ENCODE data around the gene DBNL. TPM values are rescaled to one million over a fixed set of nuclear protein-coding genes. Genes with fewer than 3 reads are reported as not detected.

The DBNL gene
- total RNA-seq, 1 donor from 2014 or later: 33.1 TPM

DNA sequence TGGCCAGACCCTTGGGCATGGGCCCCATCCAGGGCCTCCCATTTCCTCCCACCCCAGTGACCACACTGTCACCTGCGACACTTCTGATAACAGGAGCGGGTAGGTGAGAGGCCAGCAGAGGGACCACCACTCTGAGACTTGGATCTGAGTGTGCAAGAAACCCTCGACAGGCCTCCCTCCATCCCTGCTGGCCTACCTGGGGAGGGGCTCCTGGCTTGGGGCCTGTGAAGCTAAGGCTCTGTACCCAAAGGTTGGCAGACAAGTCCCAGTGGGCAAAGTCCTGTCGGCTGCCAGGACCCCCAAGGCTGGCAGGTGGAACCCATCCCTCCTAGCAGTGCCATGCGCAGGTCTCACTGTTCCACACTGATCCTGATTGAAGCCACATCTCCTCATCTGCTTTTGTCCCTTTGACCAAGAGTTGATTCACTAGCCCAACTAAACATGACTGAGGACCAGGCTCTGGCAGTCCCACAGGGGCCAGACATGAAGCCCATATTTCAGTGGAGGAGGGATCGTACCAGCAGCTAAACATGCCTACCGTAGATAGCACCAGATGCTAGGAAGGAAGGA is 22.1 kb downstream of the DBNL start:
- no peaks in the 10 kb centered on the region for H3K9me3 ChIP-seq (replicated peaks)
- H3K27ac ChIP-seq (replicated peaks): peak overlapping the region; percentile 89
- peaks cover 75% of the 10 kb centered on the region for H3K4me1 ChIP-seq
- peaks cover 5% of the 10 kb centered on the region for H3K36me3 ChIP-seq
- no peak for DNase-seq
- no peak overlapping the region for H3K4me3 ChIP-seq
- no peaks in the 10 kb centered on the region for H3K27me3 ChIP-seq (ENCODE audit: low read depth)
- intact Hi-C loops (cut with micrococcal nuclease): no loop called here
- TF ChIP-seq, protein P1, sequence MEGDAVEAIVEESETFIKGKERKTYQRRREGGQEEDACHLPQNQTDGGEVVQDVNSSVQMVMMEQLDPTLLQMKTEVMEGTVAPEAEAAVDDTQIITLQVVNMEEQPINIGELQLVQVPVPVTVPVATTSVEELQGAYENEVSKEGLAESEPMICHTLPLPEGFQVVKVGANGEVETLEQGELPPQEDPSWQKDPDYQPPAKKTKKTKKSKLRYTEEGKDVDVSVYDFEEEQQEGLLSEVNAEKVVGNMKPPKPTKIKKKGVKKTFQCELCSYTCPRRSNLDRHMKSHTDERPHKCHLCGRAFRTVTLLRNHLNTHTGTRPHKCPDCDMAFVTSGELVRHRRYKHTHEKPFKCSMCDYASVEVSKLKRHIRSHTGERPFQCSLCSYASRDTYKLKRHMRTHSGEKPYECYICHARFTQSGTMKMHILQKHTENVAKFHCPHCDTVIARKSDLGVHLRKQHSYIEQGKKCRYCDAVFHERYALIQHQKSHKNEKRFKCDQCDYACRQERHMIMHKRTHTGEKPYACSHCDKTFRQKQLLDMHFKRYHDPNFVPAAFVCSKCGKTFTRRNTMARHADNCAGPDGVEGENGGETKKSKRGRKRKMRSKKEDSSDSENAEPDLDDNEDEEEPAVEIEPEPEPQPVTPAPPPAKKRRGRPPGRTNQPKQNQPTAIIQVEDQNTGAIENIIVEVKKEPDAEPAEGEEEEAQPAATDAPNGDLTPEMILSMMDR (IDR thresholded peaks at IDR 0.05; ENCODE audit: borderline replicate concordance): no peak

DNA sequence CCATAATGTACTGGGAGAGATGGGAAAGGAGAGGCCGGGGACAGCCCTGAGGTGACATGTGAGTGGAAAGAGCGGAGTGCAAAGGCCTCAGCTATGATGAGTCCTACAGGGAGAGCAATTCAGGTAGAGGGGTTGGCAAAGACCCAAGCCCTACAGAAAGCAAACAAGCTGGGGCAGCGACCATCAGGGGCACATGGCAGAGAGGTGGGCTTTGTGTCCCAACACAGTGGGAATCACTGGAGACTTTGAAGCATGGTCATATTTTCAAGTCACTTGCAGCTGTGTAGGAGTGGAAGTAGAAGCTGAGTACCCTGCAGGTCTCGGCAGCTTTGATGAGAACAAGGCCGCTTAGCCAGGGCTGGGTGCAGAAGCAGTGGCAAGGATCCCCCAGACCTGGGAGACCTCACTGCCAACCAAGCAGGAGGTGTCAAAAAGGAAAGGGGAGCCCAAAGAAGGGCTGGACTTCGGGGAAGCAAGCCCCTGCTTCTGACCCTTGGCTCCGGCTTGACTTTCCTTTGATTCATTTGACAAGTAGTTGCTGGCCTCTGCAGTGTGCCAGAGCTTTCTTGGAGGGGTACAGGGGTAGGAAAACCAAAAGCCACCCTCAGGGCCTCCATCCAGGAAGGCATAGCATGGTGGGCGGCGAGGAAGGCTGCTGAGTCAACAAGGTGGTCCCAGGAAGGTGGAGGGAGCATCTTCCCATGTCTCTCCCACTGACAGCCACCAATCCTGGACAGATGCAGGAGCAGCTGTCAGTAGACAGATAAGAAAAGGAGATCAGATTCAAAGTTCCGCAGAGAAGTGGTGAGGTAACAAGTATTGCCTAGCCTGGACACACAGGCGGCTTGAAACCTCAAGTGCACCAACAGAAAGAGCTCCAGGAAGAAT is 22.8 kb downstream of the DBNL start:
- H3K4me1 ChIP-seq: peaks cover 75% of the 10 kb centered on the region
- no peak overlapping the region for H3K4me3 ChIP-seq
- H3K9me3 ChIP-seq (replicated peaks): no peaks in the 10 kb centered on the region
- TF ChIP-seq, protein P1 (IDR thresholded peaks at IDR 0.05; ENCODE audit: borderline replicate concordance): no peak
- H3K27ac ChIP-seq (replicated peaks): peak overlapping the region; percentile 5
- no peaks in the 10 kb centered on the region for H3K27me3 ChIP-seq (ENCODE audit: low read depth)
- DNase-seq: no peak
- intact Hi-C loops (cut with micrococcal nuclease): no loop called here
- H3K36me3 ChIP-seq: no peaks in the 10 kb centered on the region

DNA sequence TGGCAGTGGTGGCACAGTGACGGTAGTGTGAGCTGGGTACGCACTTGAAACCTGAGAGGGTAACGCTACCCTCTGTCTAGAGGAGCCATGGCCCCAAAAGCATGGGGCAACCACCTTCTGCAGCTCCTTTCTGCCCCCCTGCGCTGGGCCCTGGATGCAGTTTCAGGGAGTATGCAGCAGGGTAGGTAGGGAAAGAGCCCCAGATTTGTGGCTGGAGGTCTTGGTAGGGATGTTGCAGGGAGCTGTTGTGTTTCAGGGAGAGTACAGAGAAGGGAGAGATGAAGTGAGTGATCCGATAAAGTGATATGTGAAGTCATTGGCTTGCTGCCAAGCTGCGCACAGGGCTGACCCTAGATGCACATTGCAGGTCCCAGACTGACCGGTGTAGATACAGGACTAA is 23.6 kb downstream of the DBNL start:
- Histone ChIP-seq H3K27ac (replicated peaks) (no peak overlapping the region), H3K9me3 (replicated peaks) (no peaks in the 10 kb centered on the region), H3K4me1 (peaks cover 75% of the 10 kb centered on the region), H3K27me3 (ENCODE audit: low read depth) (no peaks in the 10 kb centered on the region), H3K36me3 (peaks cover under 1% of the 10 kb centered on the region), H3K4me3 (no peak overlapping the region)
- no peak for DNase-seq
- intact Hi-C loops (cut with micrococcal nuclease): no loop called here
- TF ChIP-seq, protein P1 (IDR thresholded peaks at IDR 0.05; ENCODE audit: borderline replicate concordance): no peak

DNA sequence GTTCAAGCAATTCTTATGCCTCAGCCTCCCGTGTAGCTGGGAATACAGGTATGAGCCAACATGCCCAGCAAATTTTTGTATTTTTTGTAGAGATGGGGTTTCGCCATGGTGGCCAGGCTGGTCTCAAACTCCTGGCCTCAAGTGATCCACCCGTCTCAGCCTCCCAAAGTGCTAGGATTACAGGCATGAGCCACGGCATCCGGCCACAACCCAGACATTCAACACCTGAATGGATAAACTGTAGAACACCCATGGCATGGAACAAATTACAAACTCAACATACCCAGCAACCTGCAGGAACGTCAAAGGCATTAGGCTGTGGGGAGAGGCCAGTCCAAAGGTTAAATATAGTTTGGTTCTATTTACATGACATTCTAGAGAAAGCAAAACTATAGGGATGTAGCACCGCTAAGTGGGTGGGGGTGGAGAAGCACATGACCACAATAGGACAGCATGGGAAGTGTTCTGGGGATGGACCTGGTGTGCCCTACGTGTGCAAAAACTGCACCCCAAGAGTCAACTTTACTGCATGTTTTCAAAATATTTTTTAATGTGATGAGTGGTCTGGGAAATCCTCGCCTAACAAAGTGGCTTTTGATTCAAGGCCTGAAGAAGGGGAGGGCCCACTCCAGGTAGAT is 27.3 kb downstream of the DBNL start:
- Histone ChIP-seq H3K4me3 (no peak overlapping the region), H3K36me3 (peaks cover 33% of the 10 kb centered on the region), H3K4me1 (peaks cover 71% of the 10 kb centered on the region), H3K27ac (replicated peaks) (peak overlapping the region; percentile 93), H3K9me3 (replicated peaks) (no peaks in the 10 kb centered on the region), H3K27me3 (ENCODE audit: low read depth) (no peaks in the 10 kb centered on the region)
- intact Hi-C loops (cut with micrococcal nuclease): loop anchor here (5.0 kb wide), 1 partner anchor 125 kb away; no protein-coding TSS in a partner anchor
- TF ChIP-seq, protein P1 (IDR thresholded peaks at IDR 0.05; ENCODE audit: borderline replicate concordance): no peak
- DNase-seq: peak; percentile 7

DNA sequence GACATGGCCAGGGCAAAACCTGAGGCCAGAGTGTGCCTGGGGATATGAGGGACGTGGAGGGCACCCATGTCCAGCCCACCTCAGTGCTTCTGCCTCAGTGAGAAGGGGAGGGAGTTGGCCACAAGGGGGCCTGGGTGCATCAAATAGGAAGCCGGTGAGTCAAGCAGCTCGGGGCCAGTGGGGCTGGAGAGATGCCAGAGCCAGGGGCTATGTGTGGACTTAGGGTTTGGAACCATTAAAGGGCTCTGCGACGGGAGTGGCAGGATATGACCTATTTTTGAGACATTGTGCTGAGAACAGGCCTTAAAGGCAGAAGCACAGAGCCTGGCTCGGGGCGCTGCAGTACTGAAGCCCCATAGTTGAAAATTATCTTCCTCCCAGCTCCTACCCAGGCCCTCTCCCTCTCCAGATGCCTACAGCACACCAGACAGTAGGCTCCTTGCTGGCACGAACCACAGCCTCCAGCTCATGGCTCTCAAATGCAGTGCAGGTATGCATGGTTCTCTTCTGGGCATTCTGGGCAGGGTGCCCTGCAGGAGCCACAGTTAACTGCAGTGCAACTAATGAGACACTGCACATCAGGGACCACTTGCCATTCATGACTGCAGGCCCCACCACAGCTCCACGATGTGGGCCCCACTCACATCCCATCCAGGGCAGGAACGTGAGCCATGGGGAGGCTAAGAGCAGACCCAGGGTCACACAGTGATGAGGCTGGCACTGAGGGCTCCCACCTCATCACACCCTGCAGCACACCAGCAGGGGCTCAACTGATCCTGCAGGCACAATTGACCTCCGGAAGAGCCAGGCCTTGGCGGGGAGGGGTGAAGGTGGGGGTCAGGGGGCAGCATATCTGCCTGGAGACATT is 28.1 kb downstream of the DBNL start:
- DNase-seq: peak; percentile 82
- intact Hi-C loops (cut with micrococcal nuclease): loop anchor here (5.0 kb wide), 1 partner anchor 125 kb away; no protein-coding TSS in a partner anchor
- Histone ChIP-seq H3K27ac (replicated peaks) (peak overlapping the region; percentile 93), H3K27me3 (ENCODE audit: low read depth) (no peaks in the 10 kb centered on the region), H3K4me1 (peaks cover 73% of the 10 kb centered on the region), H3K9me3 (replicated peaks) (no peaks in the 10 kb centered on the region), H3K36me3 (peaks cover 41% of the 10 kb centered on the region), H3K4me3 (peak overlapping the region; percentile 44)
- TF ChIP-seq, protein P1 (IDR thresholded peaks at IDR 0.05; ENCODE audit: borderline replicate concordance): peak; percentile 76
